ENCODE data around the gene HACE1.

Gene HACE1

DNA sequence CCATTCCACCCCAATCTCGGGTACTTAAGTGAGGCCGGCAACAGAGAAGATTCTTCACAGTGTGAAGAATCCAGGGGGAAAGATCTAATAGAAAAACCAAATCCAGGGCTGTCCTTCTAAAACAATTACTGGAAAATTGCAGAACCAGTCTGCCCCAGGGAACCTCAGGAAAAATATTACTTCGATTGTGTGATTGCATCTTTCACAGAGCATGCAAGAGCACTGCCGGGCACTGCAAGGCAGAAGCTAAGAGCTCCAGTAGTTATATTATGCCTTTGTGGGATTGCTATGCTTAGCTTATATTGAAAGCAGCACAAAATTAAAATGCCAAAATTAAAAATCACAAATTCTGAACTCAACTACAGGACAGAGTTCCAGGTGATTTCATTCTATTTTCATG lies 175.9 kb downstream of the HACE1 start:
- no peak for DNase-seq

DNA sequence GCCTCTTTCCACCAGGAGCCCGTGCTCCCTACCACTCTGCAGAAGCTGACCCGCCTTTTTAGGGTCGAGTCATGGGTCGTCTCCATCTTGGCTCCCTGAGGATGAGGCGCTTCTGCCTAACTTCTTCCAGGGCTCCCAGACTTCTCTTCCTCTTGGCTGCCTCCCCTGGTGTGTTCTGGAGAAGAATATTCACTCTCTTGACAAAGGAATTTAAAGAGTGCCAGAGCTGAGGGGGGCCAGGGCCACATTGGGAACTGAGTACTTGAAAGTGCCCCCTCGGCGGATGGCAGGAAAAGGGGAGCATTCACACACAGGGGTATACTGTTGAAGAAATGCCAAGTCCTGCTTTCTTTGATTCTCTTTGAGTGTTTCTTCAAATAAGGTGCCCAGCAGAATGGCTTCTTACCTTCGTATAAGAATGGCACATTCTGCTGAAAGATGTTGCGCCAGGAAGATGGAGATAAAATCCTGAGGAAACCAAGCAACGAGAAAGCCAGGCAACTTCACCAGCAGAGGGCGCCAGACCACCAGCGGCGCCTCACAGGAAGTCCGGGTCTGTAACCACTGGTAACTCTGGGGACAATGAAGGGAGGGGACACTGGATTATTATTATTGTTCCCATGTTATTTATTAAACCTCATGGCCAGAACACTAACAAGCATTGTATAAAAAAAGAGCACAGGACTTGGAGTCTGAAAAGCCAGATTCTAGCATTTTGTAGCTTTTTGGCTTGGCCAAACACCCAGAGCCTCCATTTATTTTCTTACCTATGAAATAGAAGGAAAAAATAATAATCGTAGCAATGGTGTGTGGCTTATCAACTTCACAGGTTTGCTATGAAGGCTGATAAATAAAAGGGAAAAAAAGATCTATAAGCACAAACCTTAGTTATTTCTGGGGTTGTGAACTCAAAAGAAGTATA lies 176.7 kb downstream of the HACE1 start:
- peak; percentile 61 to 64 for DNase-seq

GRCh38 chr6:104680539-104680938 lies 179.2 kb downstream of the HACE1 start:
- no peak for DNase-seq

DNA sequence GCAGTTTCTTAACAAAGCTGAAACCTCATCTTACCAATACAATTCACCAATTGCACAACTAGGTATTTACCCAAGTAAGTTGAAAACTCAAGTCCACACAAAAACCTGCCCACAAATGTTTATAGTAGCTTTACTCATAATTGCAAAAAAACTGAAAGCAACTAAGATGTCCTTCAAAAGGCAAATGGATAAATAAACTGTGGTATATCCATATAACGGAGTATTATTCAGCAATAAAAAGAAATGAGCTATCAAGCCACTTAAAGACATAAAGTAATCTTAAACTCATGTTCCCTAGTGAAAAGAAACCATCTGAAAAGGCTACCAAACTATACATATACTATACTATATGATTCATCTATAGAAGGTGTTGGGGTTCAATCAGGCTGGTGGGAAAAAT lies 179.7 kb downstream of the HACE1 start:
- DNase-seq = no peak

Measured in activated CD4-positive, alpha-beta T cell treated with anti-CD3 and anti-CD28 coated beads, Interleukin-2, amount 50 U/mL, for 4 hours (primary cell).